Measurements from ENCODE around the gene MYO7B.

DNA sequence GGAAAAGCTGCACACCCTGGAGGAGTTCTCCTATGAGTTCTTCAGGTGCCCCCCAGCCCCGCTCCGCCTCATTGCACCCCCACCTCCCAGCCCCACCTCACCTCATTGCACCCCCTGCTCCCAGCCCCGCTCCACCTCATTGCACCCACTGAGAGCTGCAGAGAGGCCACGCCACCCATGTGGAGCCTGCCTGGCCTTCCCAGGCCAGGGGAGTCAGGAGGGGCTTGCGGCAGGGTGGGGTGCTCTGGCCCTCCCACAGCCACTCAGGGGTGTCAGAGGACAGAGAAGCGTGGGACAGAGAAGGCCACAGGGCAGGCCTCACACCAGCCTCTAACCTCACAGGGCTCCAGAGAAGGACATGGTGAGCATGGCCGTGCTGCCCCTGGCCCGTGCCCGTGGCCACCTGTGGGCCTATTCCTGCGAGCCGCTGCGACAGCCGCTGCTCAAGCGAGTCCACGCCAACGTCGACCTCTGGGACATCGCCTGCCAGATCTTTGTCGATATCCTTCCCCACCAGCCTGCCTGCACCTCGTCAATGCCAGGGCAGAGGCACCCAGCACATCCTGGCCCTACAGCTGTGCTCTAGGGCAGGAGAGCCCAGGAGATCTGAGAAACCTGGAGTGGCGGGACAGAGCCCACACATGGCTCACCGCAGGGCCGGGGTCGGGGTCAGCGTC lies 95.5 kb downstream of the MYO7B start:
- no peak for TF ChIP-seq CTCF (IDR thresholded peaks at IDR 0.05; ENCODE audit: insufficient read depth, low read length)
- no peak for TF ChIP-seq POLR2AphosphoS5 (IDR thresholded peaks at IDR 0.05; ENCODE audit: low read depth)
- TF ChIP-seq, protein P1, sequence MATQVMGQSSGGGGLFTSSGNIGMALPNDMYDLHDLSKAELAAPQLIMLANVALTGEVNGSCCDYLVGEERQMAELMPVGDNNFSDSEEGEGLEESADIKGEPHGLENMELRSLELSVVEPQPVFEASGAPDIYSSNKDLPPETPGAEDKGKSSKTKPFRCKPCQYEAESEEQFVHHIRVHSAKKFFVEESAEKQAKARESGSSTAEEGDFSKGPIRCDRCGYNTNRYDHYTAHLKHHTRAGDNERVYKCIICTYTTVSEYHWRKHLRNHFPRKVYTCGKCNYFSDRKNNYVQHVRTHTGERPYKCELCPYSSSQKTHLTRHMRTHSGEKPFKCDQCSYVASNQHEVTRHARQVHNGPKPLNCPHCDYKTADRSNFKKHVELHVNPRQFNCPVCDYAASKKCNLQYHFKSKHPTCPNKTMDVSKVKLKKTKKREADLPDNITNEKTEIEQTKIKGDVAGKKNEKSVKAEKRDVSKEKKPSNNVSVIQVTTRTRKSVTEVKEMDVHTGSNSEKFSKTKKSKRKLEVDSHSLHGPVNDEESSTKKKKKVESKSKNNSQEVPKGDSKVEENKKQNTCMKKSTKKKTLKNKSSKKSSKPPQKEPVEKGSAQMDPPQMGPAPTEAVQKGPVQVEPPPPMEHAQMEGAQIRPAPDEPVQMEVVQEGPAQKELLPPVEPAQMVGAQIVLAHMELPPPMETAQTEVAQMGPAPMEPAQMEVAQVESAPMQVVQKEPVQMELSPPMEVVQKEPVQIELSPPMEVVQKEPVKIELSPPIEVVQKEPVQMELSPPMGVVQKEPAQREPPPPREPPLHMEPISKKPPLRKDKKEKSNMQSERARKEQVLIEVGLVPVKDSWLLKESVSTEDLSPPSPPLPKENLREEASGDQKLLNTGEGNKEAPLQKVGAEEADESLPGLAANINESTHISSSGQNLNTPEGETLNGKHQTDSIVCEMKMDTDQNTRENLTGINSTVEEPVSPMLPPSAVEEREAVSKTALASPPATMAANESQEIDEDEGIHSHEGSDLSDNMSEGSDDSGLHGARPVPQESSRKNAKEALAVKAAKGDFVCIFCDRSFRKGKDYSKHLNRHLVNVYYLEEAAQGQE (IDR thresholded peaks at IDR 0.05; ENCODE audit: insufficient replicate concordance, low read depth) = no peak
